GM12878 (cell line): Measurements from ENCODE around the gene SULT1A2. TPM values are rescaled to one million over a fixed set of nuclear protein-coding genes. Genes with fewer than 3 reads are reported as not detected.

ENCODE experiments used
- ATAC-seq: fragments of 200-7000 bp; cut with Tn5 transposase; 3 replicates; pipeline ENCODE4 v1.9.1; 2020; ENCODE audit warnings: mild to moderate bottlenecking, moderate library complexity
- BruUV-seq: library from RNA; stranded (reverse); fragments of 400-500 nt; replicated peaks from 2 replicates; lab custom pipeline; 2021; lab: Mats Ljungman, UMichigan
- CTCF ChIA-PET: fragments of 300-600 bp; sonication (Branson Sonifier 250); formaldehyde crosslinking; extraction: SDS; loops from one replicate; lab custom pipeline; 2021; ENCODE audit warnings: inconsistent platforms; lab: Yijun Ruan, JAX
- POLR2A ChIA-PET: fragments of 350-600 bp; formaldehyde crosslinking; extraction: SDS; loops from one replicate; lab custom pipeline; 2021; ENCODE audit warnings: inconsistent platforms; lab: Charles Lee
- RAD21 ChIA-PET: fragments of 300-600 bp; sonication (Branson Sonifier 250); formaldehyde crosslinking; loops from one replicate; lab custom pipeline; 2023; ENCODE audit warnings: antibody characterized with exemption; ENCODE audit not compliant: unreplicated experiment; lab: Charles Lee
- SMC1A ChIA-PET: fragments of 300-600 bp; sonication (Branson Sonifier 250); formaldehyde crosslinking; loops from one replicate; lab custom pipeline; 2023; ENCODE audit not compliant: unreplicated experiment, uncharacterized antibody; lab: Charles Lee
- DNase-seq: peaks from one replicate; pipeline ENCODE4 v3.0.0-alpha.2; 2011; ENCODE audit warnings: low read depth, low spot score
- FAIRE-seq: peaks from 3 replicates; lab custom pipeline; 2011; peaks lifted over from hg19 to GRCh38; lab: Jason Lieb, UNC
- H2AFZ ChIP-seq: 2 replicates; pipeline ENCODE4 v1.6.0; 2011; ENCODE audit warnings: low read depth, low read length, control low read depth; ENCODE audit not compliant: control insufficient read depth
- H3K27ac ChIP-seq: 2 replicates; pipeline ENCODE4 v1.5.1; 2011; ENCODE audit warnings: control low read depth; ENCODE audit not compliant: control insufficient read depth, insufficient read depth
- H3K27me3 ChIP-seq, 2 experiments: replicated peaks in 1 of 2; 2 replicates each; pipeline versions ENCODE4 v1.6.0 to v1.6.1; 2011; ENCODE audit warnings: low read length in 1 of 2; ENCODE audit not compliant: control insufficient read depth in 2 of 2, insufficient read depth in 2 of 2
- H3K36me3 ChIP-seq, 2 experiments: 2 replicates each; pipeline ENCODE4 v1.5.1; 2011; ENCODE audit warnings: low read length in 1 of 2; ENCODE audit not compliant: control insufficient read depth in 2 of 2, insufficient read depth in 2 of 2
- H3K4me1 ChIP-seq: 2 replicates; pipeline ENCODE4 v1.6.1; 2011; ENCODE audit warnings: mild to moderate bottlenecking, low read length, moderate library complexity, mixed read lengths; ENCODE audit not compliant: control insufficient read depth, insufficient read depth
- H3K4me2 ChIP-seq: 2 replicates; pipeline ENCODE4 v1.6.0; 2011; ENCODE audit warnings: control low read depth; ENCODE audit not compliant: control insufficient read depth, insufficient read depth
- H3K4me3 ChIP-seq: fragments of 200-600 bp; sonication (generic); 2 replicates; pipeline ENCODE4 v1.5.1; 2016
- H3K79me2 ChIP-seq: 2 replicates; pipeline ENCODE4 v1.6.0; 2011; ENCODE audit warnings: low read length; ENCODE audit not compliant: control insufficient read depth, insufficient read depth
- H3K9ac ChIP-seq: 2 replicates; pipeline ENCODE4 v1.8.0; 2011; ENCODE audit warnings: low read length, control low read depth, mixed read lengths; ENCODE audit not compliant: control insufficient read depth, insufficient read depth
- H3K9me3 ChIP-seq: replicated peaks from 3 replicates; pipeline ENCODE4 v1.5.1; 2011; ENCODE audit warnings: mild to moderate bottlenecking, low read length; ENCODE audit not compliant: control insufficient read depth, insufficient read depth
- H4K20me1 ChIP-seq: 2 replicates; pipeline ENCODE4 v1.6.0; 2011; ENCODE audit not compliant: control insufficient read depth, insufficient read depth
- MEF2B ChIP-seq: fragments of 450-650 bp; IDR thresholded peaks from 2 replicates; pipeline ENCODE4 v1.6.1; 2018; ENCODE audit warnings: mild to moderate bottlenecking, moderate library complexity; ENCODE audit not compliant: partially characterized antibody, poor library complexity, severe bottlenecking
- SUZ12 ChIP-seq: fragments of 200-600 bp; sonication (generic); IDR thresholded peaks from one replicate; pipeline ENCODE4 v1.6.1; 2018; ENCODE audit warnings: antibody characterized with exemption, mild to moderate bottlenecking; ENCODE audit not compliant: unreplicated experiment
- WGBS: methylation state at CpG from one replicate; pipeline ENCODE4 v1.1.6; 2016; ENCODE audit warnings: low lambda C conversion rate; ENCODE audit not compliant: insufficient replicate concordance, insufficient coverage; ENCODE audit errors: missing lambda C conversion rate; 5-methylcytosine and 5-hydroxymethylcytosine counted together
- in situ Hi-C: fragments of 300-500 bp; cut with MboI; formaldehyde crosslinking; loops from 9 replicates; pipeline ENCODE4 v1.14.3; 2018; ENCODE audit warnings: mixed read lengths
- intact Hi-C: fragments of 100-400 bp; cut with micrococcal nuclease; formaldehyde crosslinking; loops from one replicate; pipeline ENCODE4 v1.14.2; 2022; ENCODE audit not compliant: unreplicated experiment
- polyA plus RNA-seq, 11 experiments: library from polyadenylated mRNA; depleted of rRNA in 4 of 11; unstranded in 6 of 11; stranded (reverse) in 5 of 11; fragments of >200 nt; fragmentation: Nextera tagmentation in 4 of 11; fragmentation: Illumina TruSeq in 1 of 11; extraction: Ambion mirVana in 4 of 11; extraction: Trizol in 1 of 11; gene quantifications; 1 replicate in 1 of 11; 2 replicates in 10 of 11; pipeline versions ENCODE4 v1.2.1 to v1.2.3, GENCODE V29; 2011 to 2016; ENCODE audit warnings: inconsistent platforms in 2 of 11, missing spikeins in 2 of 11, low read depth in 1 of 11
- total RNA-seq, 4 experiments: library from RNA; depleted of rRNA in 3 of 4; stranded (reverse); fragments of >200 nt in 3 of 4; fragmentation: Illumina TruSeq in 1 of 4; extraction: Trizol in 1 of 4; gene quantifications; 2 replicates each; pipeline versions ENCODE4 v1.2.1 to v1.2.3, GENCODE V29; 2013 to 2021

Gene SULT1A2
- total and polyA plus RNA-seq, 10 of the 15 experiments (the other 5 are each of a cell fraction or from before 2014, with no cell fraction given) = 0.06 to 0.39 (median 0.07) TPM; not detected in 7

GRCh38 chr16:28542646-28543045 is 54.2 kb downstream of the SULT1A2 start:
- TF ChIP-seq MEF2B = peak; percentile 47
- TF ChIP-seq SUZ12 = no peak
- in situ Hi-C loops = no loop called here
- no peak overlapping the region for H3K4me2 ChIP-seq
- no peaks in the 10 kb centered on the region; a peak in 1 of 4 replicates for H3K27me3 ChIP-seq
- no peaks in the 10 kb centered on the region for H3K9me3 ChIP-seq
- H4K20me1 ChIP-seq = no peaks in the 10 kb centered on the region
- intact Hi-C loops = no loop called here
- ChIA-PET POLR2A (no interaction called here), CTCF (no interaction called here), RAD21 (no interaction called here), SMC1A (interaction anchor here (1.4 kb wide), 1 partner anchor 12 kb away, joined by 3 read pairs; no protein-coding TSS in a partner anchor)
- H3K4me3 ChIP-seq = no peak overlapping the region
- H3K27ac ChIP-seq = no peak overlapping the region
- DNase-seq (no peak), ATAC-seq (no peak), FAIRE-seq (no peak)
- peak overlapping the region; percentile 16; the same call in 1 of the 2 replicates for H2AFZ ChIP-seq
- no peaks in the 10 kb centered on the region for H3K36me3 ChIP-seq
- 66% methylated on average over 7 of the region's 7 CpGs for WGBS
- H3K79me2 ChIP-seq = no peaks in the 10 kb centered on the region
- H3K9ac ChIP-seq = no peak overlapping the region
- H3K4me1 ChIP-seq = peaks cover 7% of the 10 kb centered on the region
- no TSS peak for BruUV-seq

Other genes starting within 250 kb of the SULT1A2 start
Only the 7 nearest of the 14 such genes appear.
- 18.1 and 19.9 TPM in 2 replicates for gene CLN3, start 105.0 kb downstream of the SULT1A2 start, total RNA-seq (2014; rRNA removed)
- gene CLN3, start 105.0 kb downstream of the SULT1A2 start, total RNA-seq (2014; rRNA removed; fragmentation: Illumina TruSeq; extraction: Trizol) = 5.9 and 7.1 TPM in 2 replicates
- gene CLN3, start 105.0 kb downstream of the SULT1A2 start, total RNA-seq (2021) = 20.4 and 21.5 TPM in 2 replicates
- 5.2 and 11.1 TPM in 2 replicates for gene CLN3, start 105.0 kb downstream of the SULT1A2 start, polyA plus RNA-seq (2011; rRNA removed)
- gene CLN3, start 105.0 kb downstream of the SULT1A2 start, polyA plus RNA-seq (2014; fragmentation: Illumina TruSeq; extraction: Trizol) = 8.1 and 15.1 TPM in 2 replicates
- gene CLN3, start 105.0 kb downstream of the SULT1A2 start, polyA plus RNA-seq (2014; fragmentation: Nextera tagmentation; extraction: Ambion mirVana) = 1 to 10 TPM; 2.3 to 2.7 TPM
- 22.0 and 29.8 TPM in 2 replicates for gene CLN3, start 105.0 kb downstream of the SULT1A2 start, polyA plus RNA-seq (2014; rRNA removed)
- gene CLN3, start 105.0 kb downstream of the SULT1A2 start, polyA plus RNA-seq (2016; fragmentation: Nextera tagmentation; extraction: Ambion mirVana) = 10 to 100 TPM; 25.0 TPM
- 0.65 and 0.73 TPM in 2 replicates for gene APOBR, start 102.4 kb downstream of the SULT1A2 start, total RNA-seq (2014; rRNA removed)
- 0.32 and 0.54 TPM in 2 replicates for gene APOBR, start 102.4 kb downstream of the SULT1A2 start, total RNA-seq (2014; rRNA removed; fragmentation: Illumina TruSeq; extraction: Trizol)
- gene APOBR, start 102.4 kb downstream of the SULT1A2 start, total RNA-seq (2021) = 2.4 and 2.5 TPM in 2 replicates
- gene APOBR, start 102.4 kb downstream of the SULT1A2 start, polyA plus RNA-seq (2011; rRNA removed) = 0.06 and 0.15 TPM in 2 replicates
- gene APOBR, start 102.4 kb downstream of the SULT1A2 start, polyA plus RNA-seq (2014; fragmentation: Illumina TruSeq; extraction: Trizol) = 0.19 and 2.0 TPM in 2 replicates
- gene APOBR, start 102.4 kb downstream of the SULT1A2 start, polyA plus RNA-seq (2014; fragmentation: Nextera tagmentation; extraction: Ambion mirVana) = under 1 TPM in 1 of 2 experiments, not detected in 1; 0.09 TPM
- 2.2 and 3.1 TPM in 2 replicates for gene APOBR, start 102.4 kb downstream of the SULT1A2 start, polyA plus RNA-seq (2014; rRNA removed)
- gene APOBR, start 102.4 kb downstream of the SULT1A2 start, polyA plus RNA-seq (2016; fragmentation: Nextera tagmentation; extraction: Ambion mirVana) = under 1 TPM; 0.04 to 0.25 TPM
- gene IL27, start 90.2 kb downstream of the SULT1A2 start, total RNA-seq (2014; rRNA removed) = 0.38 and 1.2 TPM in 2 replicates
- 0.27 and 0.28 TPM in 2 replicates for gene IL27, start 90.2 kb downstream of the SULT1A2 start, total RNA-seq (2014; rRNA removed; fragmentation: Illumina TruSeq; extraction: Trizol)
- 0.32 and 0.49 TPM in 2 replicates for gene IL27, start 90.2 kb downstream of the SULT1A2 start, total RNA-seq (2021)
- gene IL27, start 90.2 kb downstream of the SULT1A2 start, polyA plus RNA-seq (2011; rRNA removed) = 0.07 TPM in 1 of 2 replicates, not detected in the other
- 0.34 TPM in 1 of 2 replicates, not detected in the other for gene IL27, start 90.2 kb downstream of the SULT1A2 start, polyA plus RNA-seq (2014; fragmentation: Illumina TruSeq; extraction: Trizol)
- gene IL27, start 90.2 kb downstream of the SULT1A2 start, polyA plus RNA-seq (2014; fragmentation: Nextera tagmentation; extraction: Ambion mirVana) = under 1 TPM in 1 of 2 experiments, not detected in 1; 0.24 TPM
- gene IL27, start 90.2 kb downstream of the SULT1A2 start, polyA plus RNA-seq (2014; rRNA removed) = 0.23 and 1.1 TPM in 2 replicates
- 1 to 10 TPM in 1 of 2 experiments, under 1 TPM in 1; 0.95 to 2.4 TPM for gene IL27, start 90.2 kb downstream of the SULT1A2 start, polyA plus RNA-seq (2016; fragmentation: Nextera tagmentation; extraction: Ambion mirVana)
- gene NUPR1, start 58.1 kb downstream of the SULT1A2 start, total RNA-seq (2014; rRNA removed) = 0.06 TPM in 1 of 2 replicates, not detected in the other
- gene NUPR1, start 58.1 kb downstream of the SULT1A2 start, total RNA-seq (2014; rRNA removed; fragmentation: Illumina TruSeq; extraction: Trizol) = 0.04 TPM in 1 of 2 replicates, not detected in the other
- gene NUPR1, start 58.1 kb downstream of the SULT1A2 start, total RNA-seq (2021) = 0.28 and 0.88 TPM in 2 replicates
- 0.26 TPM in 1 of 2 replicates, not detected in the other for gene NUPR1, start 58.1 kb downstream of the SULT1A2 start, polyA plus RNA-seq (2011; rRNA removed)
- 0.09 TPM in 1 of 2 replicates, not detected in the other for gene NUPR1, start 58.1 kb downstream of the SULT1A2 start, polyA plus RNA-seq (2014; fragmentation: Illumina TruSeq; extraction: Trizol)
- gene NUPR1, start 58.1 kb downstream of the SULT1A2 start, polyA plus RNA-seq (2014; fragmentation: Nextera tagmentation; extraction: Ambion mirVana) = not detected
- 0.03 and 0.08 TPM in 2 replicates for gene NUPR1, start 58.1 kb downstream of the SULT1A2 start, polyA plus RNA-seq (2014; rRNA removed)
- under 1 TPM; 0.43 to 0.78 TPM for gene NUPR1, start 58.1 kb downstream of the SULT1A2 start, polyA plus RNA-seq (2016; fragmentation: Nextera tagmentation; extraction: Ambion mirVana)
- 15.7 and 18.1 TPM in 2 replicates for gene SGF29, start 43.1 kb downstream of the SULT1A2 start, total RNA-seq (2014; rRNA removed)
- 14.0 and 15.4 TPM in 2 replicates for gene SGF29, start 43.1 kb downstream of the SULT1A2 start, total RNA-seq (2014; rRNA removed; fragmentation: Illumina TruSeq; extraction: Trizol)
- gene SGF29, start 43.1 kb downstream of the SULT1A2 start, total RNA-seq (2021) = 18.4 and 20.1 TPM in 2 replicates
- gene SGF29, start 43.1 kb downstream of the SULT1A2 start, polyA plus RNA-seq (2011; rRNA removed) = 0.82 and 2.2 TPM in 2 replicates
- 4.7 and 9.3 TPM in 2 replicates for gene SGF29, start 43.1 kb downstream of the SULT1A2 start, polyA plus RNA-seq (2014; fragmentation: Illumina TruSeq; extraction: Trizol)
- gene SGF29, start 43.1 kb downstream of the SULT1A2 start, polyA plus RNA-seq (2014; fragmentation: Nextera tagmentation; extraction: Ambion mirVana) = 1 to 10 TPM; 4.3 to 7.1 TPM
- 10.7 and 12.3 TPM in 2 replicates for gene SGF29, start 43.1 kb downstream of the SULT1A2 start, polyA plus RNA-seq (2014; rRNA removed)
- 10 to 100 TPM; 15.4 to 17.2 TPM for gene SGF29, start 43.1 kb downstream of the SULT1A2 start, polyA plus RNA-seq (2016; fragmentation: Nextera tagmentation; extraction: Ambion mirVana)
- 0.76 and 0.90 TPM in 2 replicates for gene SULT1A1, start 13.0 kb upstream of the SULT1A2 start, total RNA-seq (2014; rRNA removed)
- 0.46 and 0.54 TPM in 2 replicates for gene SULT1A1, start 13.0 kb upstream of the SULT1A2 start, total RNA-seq (2014; rRNA removed; fragmentation: Illumina TruSeq; extraction: Trizol)
- 0.40 and 1.2 TPM in 2 replicates for gene SULT1A1, start 13.0 kb upstream of the SULT1A2 start, total RNA-seq (2021)
- 0.03 TPM in 1 of 2 replicates, not detected in the other for gene SULT1A1, start 13.0 kb upstream of the SULT1A2 start, polyA plus RNA-seq (2011; rRNA removed)
- gene SULT1A1, start 13.0 kb upstream of the SULT1A2 start, polyA plus RNA-seq (2014; fragmentation: Illumina TruSeq; extraction: Trizol) = 0.52 and 0.76 TPM in 2 replicates
- gene SULT1A1, start 13.0 kb upstream of the SULT1A2 start, polyA plus RNA-seq (2014; fragmentation: Nextera tagmentation; extraction: Ambion mirVana) = 1 to 10 TPM in 1 of 2 experiments, under 1 TPM in 1; 0.44 to 1.5 TPM
- 0.16 and 1.2 TPM in 2 replicates for gene SULT1A1, start 13.0 kb upstream of the SULT1A2 start, polyA plus RNA-seq (2014; rRNA removed)
- gene SULT1A1, start 13.0 kb upstream of the SULT1A2 start, polyA plus RNA-seq (2016; fragmentation: Nextera tagmentation; extraction: Ambion mirVana) = under 1 TPM in 1 of 2 experiments, not detected in 1; 0.23 TPM
- 0.33 and 0.62 TPM in 2 replicates for gene NPIPB8, start 41.0 kb upstream of the SULT1A2 start, total RNA-seq (2014; rRNA removed)
- 0.18 TPM in 1 of 2 replicates, not detected in the other for gene NPIPB8, start 41.0 kb upstream of the SULT1A2 start, total RNA-seq (2014; rRNA removed; fragmentation: Illumina TruSeq; extraction: Trizol)
- gene NPIPB8, start 41.0 kb upstream of the SULT1A2 start, total RNA-seq (2021) = 0.56 TPM in 1 of 2 replicates, not detected in the other
- gene NPIPB8, start 41.0 kb upstream of the SULT1A2 start, polyA plus RNA-seq (2011; rRNA removed) = 0.78 and 1.2 TPM in 2 replicates
- gene NPIPB8, start 41.0 kb upstream of the SULT1A2 start, polyA plus RNA-seq (2014; fragmentation: Illumina TruSeq; extraction: Trizol) = 0.03 TPM in 1 of 2 replicates, not detected in the other
- not detected for gene NPIPB8, start 41.0 kb upstream of the SULT1A2 start, polyA plus RNA-seq (2014; fragmentation: Nextera tagmentation; extraction: Ambion mirVana)
- gene NPIPB8, start 41.0 kb upstream of the SULT1A2 start, polyA plus RNA-seq (2014; rRNA removed) = 0.37 TPM in 1 of 2 replicates, not detected in the other
- not detected for gene NPIPB8, start 41.0 kb upstream of the SULT1A2 start, polyA plus RNA-seq (2016; fragmentation: Nextera tagmentation; extraction: Ambion mirVana)